ENCODE data around the gene SALL1.

DNA sequence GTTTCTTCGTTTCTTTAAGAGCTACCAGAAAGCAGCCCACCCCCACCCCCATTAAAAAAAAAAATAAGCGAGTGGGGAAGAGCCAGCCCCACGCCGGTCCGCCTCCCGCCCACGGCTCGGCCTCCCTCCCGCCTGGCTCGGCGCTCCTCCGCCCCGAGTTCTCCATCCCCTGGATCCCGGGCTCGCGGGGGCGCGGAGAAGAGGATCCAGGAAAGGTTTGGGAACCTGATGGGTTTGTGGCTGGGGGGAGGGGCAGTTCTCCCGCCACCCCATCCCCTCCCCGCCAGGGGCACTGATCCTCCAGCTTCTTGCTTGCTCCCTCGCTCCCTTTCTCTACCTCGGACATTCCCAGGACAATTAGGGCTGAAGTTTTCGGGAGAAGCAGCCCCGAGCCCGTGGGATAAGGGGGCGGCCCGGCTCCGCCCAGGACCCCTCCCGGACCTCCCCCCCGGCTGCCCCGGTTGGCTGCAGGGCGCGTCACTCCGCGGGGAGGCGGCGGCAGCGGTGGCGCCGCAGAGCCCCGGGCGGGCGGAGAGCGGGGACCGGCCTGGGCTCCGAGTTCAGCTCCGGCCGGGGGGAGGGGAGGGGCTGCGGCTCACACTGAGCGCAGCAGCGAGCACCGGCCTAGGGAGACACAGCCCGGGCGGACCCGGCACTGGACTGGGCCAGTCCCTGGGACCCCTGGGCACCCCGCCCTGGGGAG is 1.0 kb upstream of the SALL1 start:
- TF ChIP-seq POLR2A (IDR thresholded peaks at IDR 0.05; ENCODE audit: low read length) (no peak), GATA1 (IDR thresholded peaks at IDR 0.05; ENCODE audit: low read depth, low read length) (no peak)

Measured in erythroblast (primary cell).